ENCODE data around the gene CNTN2. TPM values are rescaled to one million over a fixed set of nuclear protein-coding genes. Genes with fewer than 3 reads are reported as not detected.

The CNTN2 gene
- polyA plus RNA-seq, 1 donor (not counting 4 experiments of a cell fraction or from before 2014, with no cell fraction given), result not detected

- TF ChIP-seq EZH2 (IDR thresholded peaks at IDR 0.05; ENCODE audit: low read length) (no peak), CTCF (optimal IDR thresholded peaks at IDR 0.05 in 1 of 3, IDR thresholded peaks at IDR 0.05 in 1 of 3, conservative IDR thresholded peaks at IDR 0.05 in 1 of 3; ENCODE audit: extremely low read depth in 1 of 3, insufficient read depth in 2 of 3, low read length in 3 of 3) (no peak)
- no peaks in the 10 kb centered on the region for H3K79me2 ChIP-seq (ENCODE audit: control insufficient read depth, insufficient read depth, low read length)
- no peaks in the 10 kb centered on the region for H3K9me1 ChIP-seq (ENCODE audit: control insufficient read depth, extremely low read depth, insufficient read depth, low read length)
- dilution Hi-C loops (cut with MboI; ENCODE audit: extremely low pct_ligation_motif_present, low sequenced_read_pairs), result no loop called here
- H3K9ac ChIP-seq (ENCODE audit: control insufficient read depth, extremely low read depth, insufficient read depth, low read length), result no peak overlapping the region
- no peak overlapping the region for H3K4me3 ChIP-seq (ENCODE audit: control insufficient read depth in 2 of 3, extremely low read depth in 1 of 3, insufficient read depth in 2 of 3, low read depth in 1 of 3, low read length in 3 of 3)
- peaks cover 7% of the 10 kb centered on the region for H3K27me3 ChIP-seq (ENCODE audit: control insufficient read depth, extremely low read depth, insufficient read depth, low read length)
- FAIRE-seq (no peak), DNase-seq (ENCODE audit: low read depth, low spot score) (no peak)
- H3K4me1 ChIP-seq (ENCODE audit: control insufficient read depth, extremely low read depth, insufficient read depth, low read length), result no peaks in the 10 kb centered on the region
- no peaks in the 10 kb centered on the region for H3K9me3 ChIP-seq (ENCODE audit: control insufficient read depth, low read depth, low read length)
- H3K4me2 ChIP-seq (ENCODE audit: control insufficient read depth, extremely low read depth, insufficient read depth, low read depth, low read length), result no peak overlapping the region
- no peaks in the 10 kb centered on the region for H4K20me1 ChIP-seq (ENCODE audit: control insufficient read depth, extremely low read depth, insufficient read depth, low read length)
- no peaks in the 10 kb centered on the region for H3K36me3 ChIP-seq (ENCODE audit: control insufficient read depth in 2 of 2, extremely low read depth in 1 of 2, insufficient read depth in 2 of 2, low read length in 2 of 2)
- H3K27ac ChIP-seq (ENCODE audit: control insufficient read depth, insufficient read depth, low read length), result no peak overlapping the region
- no peak overlapping the region for H2AFZ ChIP-seq (ENCODE audit: control insufficient read depth, low read length)
Measured at GRCh38 chr1:205059660-205060059, 16.6 kb downstream of the CNTN2 start.

GRCh38 chr1:205060746-205061145 lies 17.7 kb downstream of the CNTN2 start:
- Histone ChIP-seq H2AFZ (ENCODE audit: control insufficient read depth, low read length) (no peak overlapping the region), H3K36me3 (ENCODE audit: control insufficient read depth in 2 of 2, extremely low read depth in 1 of 2, insufficient read depth in 2 of 2, low read length in 2 of 2) (no peaks in the 10 kb centered on the region), H3K4me2 (ENCODE audit: control insufficient read depth, extremely low read depth, insufficient read depth, low read depth, low read length) (no peak overlapping the region), H3K4me1 (ENCODE audit: control insufficient read depth, extremely low read depth, insufficient read depth, low read length) (no peaks in the 10 kb centered on the region), H3K9ac (ENCODE audit: control insufficient read depth, extremely low read depth, insufficient read depth, low read length) (no peak overlapping the region), H4K20me1 (ENCODE audit: control insufficient read depth, extremely low read depth, insufficient read depth, low read length) (no peaks in the 10 kb centered on the region), H3K27ac (ENCODE audit: control insufficient read depth, insufficient read depth, low read length) (no peak overlapping the region), H3K4me3 (ENCODE audit: control insufficient read depth in 2 of 3, extremely low read depth in 1 of 3, insufficient read depth in 2 of 3, low read depth in 1 of 3, low read length in 3 of 3) (no peak overlapping the region), H3K79me2 (ENCODE audit: control insufficient read depth, insufficient read depth, low read length) (no peaks in the 10 kb centered on the region), H3K9me3 (ENCODE audit: control insufficient read depth, low read depth, low read length) (no peaks in the 10 kb centered on the region), H3K27me3 (ENCODE audit: control insufficient read depth, extremely low read depth, insufficient read depth, low read length) (peaks cover 7% of the 10 kb centered on the region), H3K9me1 (ENCODE audit: control insufficient read depth, extremely low read depth, insufficient read depth, low read length) (no peaks in the 10 kb centered on the region)
- TF ChIP-seq EZH2 (IDR thresholded peaks at IDR 0.05; ENCODE audit: low read length), result no peak
- no peak for TF ChIP-seq CTCF (optimal IDR thresholded peaks at IDR 0.05 in 1 of 3, IDR thresholded peaks at IDR 0.05 in 1 of 3, conservative IDR thresholded peaks at IDR 0.05 in 1 of 3; ENCODE audit: extremely low read depth in 1 of 3, insufficient read depth in 2 of 3, low read length in 3 of 3)
- no peak for FAIRE-seq
- dilution Hi-C loops (cut with MboI; ENCODE audit: extremely low pct_ligation_motif_present, low sequenced_read_pairs), result no loop called here
- DNase-seq (ENCODE audit: low read depth, low spot score), result no peak
